Smooth muscle cell (in vitro differentiated cells): Measurements from ENCODE around the gene PPL. TPM values are rescaled to one million over a fixed set of nuclear protein-coding genes. Genes with fewer than 3 reads are reported as not detected.

Experiments
- DNase-seq: peaks from one replicate; lab custom pipeline; 2025; ENCODE audit not compliant: unreplicated experiment; lab: John Stamatoyannopoulos, UW
- H2AFZ ChIP-seq: fragments of 200-600 bp; sonication (generic); 2 replicates; pipeline ENCODE4 v1.6.0; 2016; ENCODE audit warnings: antibody characterized with exemption, low read depth, mild to moderate bottlenecking
- H3F3A ChIP-seq: fragments of 200-600 bp; sonication (generic); 2 replicates; pipeline ENCODE4 v1.6.0; 2017; ENCODE audit warnings: antibody characterized with exemption, low read depth
- H3K27ac ChIP-seq: fragments of 200-600 bp; sonication (generic); 2 replicates; pipeline ENCODE4 v1.5.1; 2016; ENCODE audit warnings: low read depth, mild to moderate bottlenecking
- H3K27me3 ChIP-seq: fragments of 200-600 bp; sonication (generic); 2 replicates; pipeline ENCODE4 v1.6.1; 2016; ENCODE audit warnings: low read depth, mild to moderate bottlenecking
- H3K36me3 ChIP-seq: fragments of 200-600 bp; sonication (generic); 2 replicates; pipeline ENCODE4 v1.5.1; 2016; ENCODE audit warnings: low read depth
- H3K4me1 ChIP-seq: fragments of 200-600 bp; sonication (generic); 2 replicates; pipeline ENCODE4 v1.5.1; 2016; ENCODE audit warnings: low read depth
- H3K4me2 ChIP-seq: fragments of 200-600 bp; sonication (generic); 2 replicates; pipeline ENCODE4 v1.6.0; 2016; ENCODE audit warnings: mild to moderate bottlenecking
- H3K4me3 ChIP-seq: fragments of 200-600 bp; sonication (generic); 2 replicates; pipeline ENCODE4 v1.5.1; 2016; ENCODE audit warnings: mild to moderate bottlenecking
- H3K79me2 ChIP-seq: fragments of 200-600 bp; sonication (generic); 2 replicates; pipeline ENCODE4 v1.6.0; 2016; ENCODE audit warnings: low read depth, mild to moderate bottlenecking
- H3K9ac ChIP-seq: fragments of 200-600 bp; sonication (generic); 2 replicates; pipeline ENCODE4 v1.6.0; 2016; ENCODE audit warnings: low read depth
- H3K9me3 ChIP-seq: fragments of 200-600 bp; sonication (generic); replicated peaks from 2 replicates; pipeline ENCODE4 v1.5.1; 2016; ENCODE audit warnings: low read depth
- H4K20me1 ChIP-seq: fragments of 200-600 bp; sonication (generic); 2 replicates; pipeline ENCODE4 v1.6.0; 2016; ENCODE audit warnings: low read depth
- CTCF ChIP-seq: fragments of 200-600 bp; sonication (generic); IDR thresholded peaks from 2 replicates; pipeline ENCODE4 v1.5.1; 2017; ENCODE audit warnings: borderline replicate concordance, mild to moderate bottlenecking, antibody characterized with exemption; ENCODE audit not compliant: insufficient read depth, poor library complexity, severe bottlenecking
- WGBS: methylation state at CpG from one replicate; pipeline ENCODE4 v1.1.7; 2016; ENCODE audit warnings: low lambda C conversion rate; 5-methylcytosine and 5-hydroxymethylcytosine counted together
- polyA plus RNA-seq: library from polyadenylated mRNA; unstranded; fragments of >200 nt; fragmentation: Nextera tagmentation; extraction: Ambion mirVana; gene quantifications from 2 replicates; pipeline ENCODE4 v1.2.1, GENCODE V29; 2016
- total RNA-seq: library from RNA; depleted of rRNA; stranded (reverse); fragments of >200 nt; gene quantifications from 2 replicates; pipeline ENCODE4 v1.2.3, GENCODE V29; 2014

PPL gene
- total and polyA plus RNA-seq, 2 experiments from 2014 or later: 3.0 to 7.7 TPM

GRCh38 chr16:4962716-4963115 is 25.8 kb upstream of the PPL start:
- no peak for TF ChIP-seq CTCF
- no peaks in the 10 kb centered on the region for H3K9me3 ChIP-seq
- 67% methylated on average over 7 of the region's 7 CpGs for WGBS

GRCh38 chr16:4960579-4960978 is 23.6 kb upstream of the PPL start:
- no peak overlapping the region for H3K27ac ChIP-seq
- no peak overlapping the region for H3K4me3 ChIP-seq
- no peaks in the 10 kb centered on the region for H3K9me3 ChIP-seq
- H3K4me1 ChIP-seq: peaks cover 7% of the 10 kb centered on the region
- H3K36me3 ChIP-seq: no peaks in the 10 kb centered on the region
- no peaks in the 10 kb centered on the region for H3K79me2 ChIP-seq
- no peak for DNase-seq
- peaks cover 5% of the 10 kb centered on the region for H3F3A ChIP-seq
- no peak overlapping the region for H3K9ac ChIP-seq
- no peaks in the 10 kb centered on the region for H4K20me1 ChIP-seq
- H3K27me3 ChIP-seq: peaks cover 5% of the 10 kb centered on the region
- H2AFZ ChIP-seq: no peak overlapping the region
- TF ChIP-seq CTCF: no peak
- H3K4me2 ChIP-seq: no peak overlapping the region
- WGBS: 78% methylated on average over 6 of the region's 6 CpGs

More at GRCh38 chr16:4962716-4963115, 25.8 kb upstream of the PPL start:
- Histone ChIP-seq H4K20me1 (no peaks in the 10 kb centered on the region), H3K4me1 (peaks cover 5% of the 10 kb centered on the region), H3K4me3 (no peak overlapping the region), H3K79me2 (no peaks in the 10 kb centered on the region), H3K9ac (no peak overlapping the region), H3K27ac (no peak overlapping the region), H2AFZ (no peak overlapping the region), H3F3A (no peaks in the 10 kb centered on the region), H3K27me3 (peaks cover 5% of the 10 kb centered on the region), H3K36me3 (no peaks in the 10 kb centered on the region), H3K4me2 (no peak overlapping the region)
- no peak for DNase-seq

- Histone ChIP-seq H3K9ac (no peak overlapping the region), H3F3A (peaks cover 5% of the 10 kb centered on the region), H3K4me3 (peak overlapping the region; percentile 38), H3K36me3 (no peaks in the 10 kb centered on the region), H3K4me1 (peaks cover 7% of the 10 kb centered on the region), H3K27me3 (peaks cover 5% of the 10 kb centered on the region), H3K9me3 (no peaks in the 10 kb centered on the region), H3K4me2 (peak overlapping the region; percentile 85), H3K79me2 (no peaks in the 10 kb centered on the region), H3K27ac (no peak overlapping the region), H2AFZ (no peak overlapping the region), H4K20me1 (no peaks in the 10 kb centered on the region)
- WGBS: 74% methylated on average over 29 of the region's 29 CpGs
- DNase-seq: no peak
- TF ChIP-seq CTCF: no peak
Measured at GRCh38 chr16:4958510-4959438, 21.8 kb upstream of the PPL start.
